ENCODE measurements around the gene PLEKHG3. TPM values are rescaled to one million over a fixed set of nuclear protein-coding genes. Genes with fewer than 3 reads are reported as not detected.

PLEKHG3 gene
- polyA plus RNA-seq, 1 donor (not counting 4 experiments of a cell fraction or from before 2014, with no cell fraction given): 71.0 TPM

DNA sequence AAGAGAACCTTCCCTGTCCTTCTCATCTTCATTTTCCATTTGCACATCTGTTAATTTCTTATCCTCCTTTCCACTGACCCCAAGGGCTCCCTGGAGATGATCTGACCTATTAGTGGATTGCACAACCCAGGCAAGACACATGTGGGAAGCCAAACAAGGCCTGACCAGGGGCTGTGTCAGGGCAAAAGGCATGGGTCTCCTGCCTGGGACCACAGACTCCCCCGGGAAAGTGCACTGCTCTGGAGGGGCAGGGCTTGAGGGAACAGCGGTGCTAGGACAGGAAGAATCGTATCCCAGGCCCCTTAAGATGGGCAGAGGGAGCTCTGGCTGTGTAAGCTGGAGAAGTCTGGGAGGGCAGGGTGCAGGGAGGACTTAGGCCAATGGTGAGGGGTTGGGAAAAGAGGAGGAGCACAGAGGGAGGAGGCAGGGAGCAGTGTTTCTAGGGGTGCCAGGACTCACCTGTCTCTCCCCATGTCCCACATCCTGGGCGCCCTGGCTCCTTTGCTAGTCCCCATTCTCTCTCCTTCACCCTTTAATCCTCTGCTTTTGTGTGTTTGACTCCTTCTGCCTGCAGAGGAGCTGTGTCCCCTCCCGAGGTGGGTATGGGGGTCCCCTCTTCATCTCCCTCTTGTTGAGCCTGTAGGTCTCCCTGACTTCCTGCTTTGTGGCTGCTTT is 25.3 kb downstream of the PLEKHG3 start:
- Histone ChIP-seq H3K4me1 (ENCODE audit: control insufficient read depth, extremely low read depth, insufficient read depth, low read length) (peaks cover 26% of the 10 kb centered on the region), H2AFZ (ENCODE audit: control insufficient read depth, low read length) (no peak overlapping the region), H3K9me1 (ENCODE audit: control insufficient read depth, extremely low read depth, insufficient read depth, low read length) (peaks cover 3% of the 10 kb centered on the region), H3K4me2 (ENCODE audit: control insufficient read depth, extremely low read depth, insufficient read depth, low read depth, low read length) (no peak overlapping the region), H4K20me1 (ENCODE audit: control insufficient read depth, extremely low read depth, insufficient read depth, low read length) (peaks cover 4% of the 10 kb centered on the region), H3K27ac (ENCODE audit: control insufficient read depth, insufficient read depth, low read length) (peak overlapping the region; percentile 13), H3K79me2 (ENCODE audit: control insufficient read depth, insufficient read depth, low read length) (peaks cover 90% of the 10 kb centered on the region), H3K27me3 (ENCODE audit: control insufficient read depth, extremely low read depth, insufficient read depth, low read length) (no peaks in the 10 kb centered on the region), H3K4me3 (ENCODE audit: control insufficient read depth in 2 of 3, extremely low read depth in 1 of 3, insufficient read depth in 2 of 3, low read depth in 1 of 3, low read length in 3 of 3) (no peak overlapping the region), H3K36me3 (ENCODE audit: control insufficient read depth in 2 of 2, extremely low read depth in 1 of 2, insufficient read depth in 2 of 2, low read length in 2 of 2) (peaks cover 57 to 70% of the 10 kb centered on the region in 2 experiments), H3K9ac (ENCODE audit: control insufficient read depth, extremely low read depth, insufficient read depth, low read length) (no peak overlapping the region), H3K9me3 (ENCODE audit: control insufficient read depth, low read depth, low read length) (no peaks in the 10 kb centered on the region)
- FAIRE-seq: no peak
- TF ChIP-seq EZH2 (IDR thresholded peaks at IDR 0.05; ENCODE audit: low read length): no peak
- TF ChIP-seq, protein P1, sequence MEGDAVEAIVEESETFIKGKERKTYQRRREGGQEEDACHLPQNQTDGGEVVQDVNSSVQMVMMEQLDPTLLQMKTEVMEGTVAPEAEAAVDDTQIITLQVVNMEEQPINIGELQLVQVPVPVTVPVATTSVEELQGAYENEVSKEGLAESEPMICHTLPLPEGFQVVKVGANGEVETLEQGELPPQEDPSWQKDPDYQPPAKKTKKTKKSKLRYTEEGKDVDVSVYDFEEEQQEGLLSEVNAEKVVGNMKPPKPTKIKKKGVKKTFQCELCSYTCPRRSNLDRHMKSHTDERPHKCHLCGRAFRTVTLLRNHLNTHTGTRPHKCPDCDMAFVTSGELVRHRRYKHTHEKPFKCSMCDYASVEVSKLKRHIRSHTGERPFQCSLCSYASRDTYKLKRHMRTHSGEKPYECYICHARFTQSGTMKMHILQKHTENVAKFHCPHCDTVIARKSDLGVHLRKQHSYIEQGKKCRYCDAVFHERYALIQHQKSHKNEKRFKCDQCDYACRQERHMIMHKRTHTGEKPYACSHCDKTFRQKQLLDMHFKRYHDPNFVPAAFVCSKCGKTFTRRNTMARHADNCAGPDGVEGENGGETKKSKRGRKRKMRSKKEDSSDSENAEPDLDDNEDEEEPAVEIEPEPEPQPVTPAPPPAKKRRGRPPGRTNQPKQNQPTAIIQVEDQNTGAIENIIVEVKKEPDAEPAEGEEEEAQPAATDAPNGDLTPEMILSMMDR (optimal IDR thresholded peaks at IDR 0.05 in 1 of 3, IDR thresholded peaks at IDR 0.05 in 1 of 3, conservative IDR thresholded peaks at IDR 0.05 in 1 of 3; ENCODE audit: extremely low read depth in 1 of 3, insufficient read depth in 2 of 3, low read length in 3 of 3): no peak
- dilution Hi-C loops (cut with MboI; ENCODE audit: extremely low pct_ligation_motif_present, low sequenced_read_pairs): no loop called here
- no peak for DNase-seq (ENCODE audit: low read depth, low spot score)

DNA sequence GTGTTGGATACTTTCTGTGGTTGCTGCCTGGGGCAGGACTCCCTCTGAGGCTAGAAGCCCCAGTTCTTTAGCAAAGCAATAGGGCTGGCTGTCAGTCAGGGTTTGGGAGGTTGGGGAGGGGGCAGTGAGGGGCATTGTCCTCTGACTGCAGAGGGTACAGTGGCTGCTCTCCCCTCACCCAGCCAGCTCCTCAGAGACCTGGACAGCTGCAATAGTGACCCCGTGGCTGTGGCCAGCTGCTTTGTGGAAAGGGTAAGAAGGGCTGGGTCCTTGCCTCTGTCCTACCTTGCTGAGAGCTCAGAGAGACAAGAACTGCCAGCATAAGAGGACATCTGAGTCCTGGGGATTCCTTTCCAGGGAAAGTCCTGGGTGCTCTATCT is 25.8 kb downstream of the PLEKHG3 start:
- no peak for DNase-seq (ENCODE audit: low read depth, low spot score)
- FAIRE-seq: no peak
- H3K36me3 ChIP-seq (ENCODE audit: control insufficient read depth in 2 of 2, extremely low read depth in 1 of 2, insufficient read depth in 2 of 2, low read length in 2 of 2): peaks cover 59 to 70% of the 10 kb centered on the region in 2 experiments
- H4K20me1 ChIP-seq (ENCODE audit: control insufficient read depth, extremely low read depth, insufficient read depth, low read length): peaks cover 4% of the 10 kb centered on the region
- no peaks in the 10 kb centered on the region for H3K27me3 ChIP-seq (ENCODE audit: control insufficient read depth, extremely low read depth, insufficient read depth, low read length)
- H2AFZ ChIP-seq (ENCODE audit: control insufficient read depth, low read length): no peak overlapping the region
- H3K9ac ChIP-seq (ENCODE audit: control insufficient read depth, extremely low read depth, insufficient read depth, low read length): no peak overlapping the region
- H3K4me2 ChIP-seq (ENCODE audit: control insufficient read depth, extremely low read depth, insufficient read depth, low read depth, low read length): no peak overlapping the region
- H3K4me1 ChIP-seq (ENCODE audit: control insufficient read depth, extremely low read depth, insufficient read depth, low read length): peaks cover 21% of the 10 kb centered on the region
- no peak overlapping the region for H3K27ac ChIP-seq (ENCODE audit: control insufficient read depth, insufficient read depth, low read length)
- peaks cover 87% of the 10 kb centered on the region for H3K79me2 ChIP-seq (ENCODE audit: control insufficient read depth, insufficient read depth, low read length)
- TF ChIP-seq, protein P1 (optimal IDR thresholded peaks at IDR 0.05 in 1 of 3, IDR thresholded peaks at IDR 0.05 in 1 of 3, conservative IDR thresholded peaks at IDR 0.05 in 1 of 3; ENCODE audit: extremely low read depth in 1 of 3, insufficient read depth in 2 of 3, low read length in 3 of 3): no peak
- TF ChIP-seq EZH2 (IDR thresholded peaks at IDR 0.05; ENCODE audit: low read length): no peak
- H3K9me1 ChIP-seq (ENCODE audit: control insufficient read depth, extremely low read depth, insufficient read depth, low read length): peaks cover 3% of the 10 kb centered on the region
- H3K4me3 ChIP-seq (ENCODE audit: control insufficient read depth in 2 of 3, extremely low read depth in 1 of 3, insufficient read depth in 2 of 3, low read depth in 1 of 3, low read length in 3 of 3): no peak overlapping the region
- dilution Hi-C loops (cut with MboI; ENCODE audit: extremely low pct_ligation_motif_present, low sequenced_read_pairs): no loop called here
- H3K9me3 ChIP-seq (ENCODE audit: control insufficient read depth, low read depth, low read length): no peaks in the 10 kb centered on the region

Measured in keratinocyte (primary cell).